Neural progenitor cell (in vitro differentiated cells): ENCODE results near the gene PCSK5. TPM values are rescaled to one million over a fixed set of nuclear protein-coding genes. Genes with fewer than 3 reads are reported as not detected.

Experiments used
- DNase-seq: peaks from one replicate; pipeline ENCODE4 v3.0.0-alpha.2; 2016; ENCODE audit warnings: low spot score
- H2AFZ ChIP-seq: fragments of 200-600 bp; sonication (generic); replicated peaks from 2 replicates; pipeline ENCODE4 v1.6.1; 2016; ENCODE audit warnings: antibody characterized with exemption
- H3F3A ChIP-seq: fragments of 200-600 bp; sonication (generic); 2 replicates; pipeline ENCODE4 v1.6.1; 2016; ENCODE audit warnings: antibody characterized with exemption, low read depth
- H3K27ac ChIP-seq: fragments of 200-600 bp; sonication (generic); 2 replicates; pipeline ENCODE4 v1.5.1; 2016; ENCODE audit warnings: mild to moderate bottlenecking
- H3K27me3 ChIP-seq: fragments of 200-600 bp; sonication (generic); 2 replicates; pipeline ENCODE4 v1.6.1; 2016; ENCODE audit warnings: mild to moderate bottlenecking, moderate library complexity
- H3K36me3 ChIP-seq: fragments of 200-600 bp; sonication (generic); 2 replicates; pipeline ENCODE4 v1.5.1; 2016
- H3K4me1 ChIP-seq: fragments of 200-600 bp; sonication (generic); 2 replicates; pipeline ENCODE4 v1.6.1; 2016; ENCODE audit warnings: mixed run types
- H3K4me2 ChIP-seq: fragments of 200-600 bp; sonication (generic); 2 replicates; pipeline ENCODE4 v1.6.1; 2016
- H3K4me3 ChIP-seq: fragments of 200-600 bp; sonication (generic); 2 replicates; pipeline ENCODE4 v1.5.1; 2016
- H3K79me2 ChIP-seq: fragments of 200-600 bp; sonication (generic); 2 replicates; pipeline ENCODE4 v1.6.1; 2016; ENCODE audit warnings: low read depth
- H3K9ac ChIP-seq: fragments of 200-600 bp; sonication (generic); 2 replicates; pipeline ENCODE4 v1.6.1; 2016
- H3K9me3 ChIP-seq: fragments of 200-600 bp; sonication (generic); 2 replicates; pipeline ENCODE4 v1.5.1; 2016; ENCODE audit warnings: low read depth
- H4K20me1 ChIP-seq: fragments of 200-600 bp; sonication (generic); 2 replicates; pipeline ENCODE4 v1.6.1; 2016; ENCODE audit warnings: low read depth
- H3K27ac Mint-ChIP-seq: 3 replicates; pipeline ENCODE4 v1.8.0; 2021; ENCODE audit warnings: mixed read lengths
- H3K27me3 Mint-ChIP-seq: 2 replicates; pipeline ENCODE4 v1.8.0; 2022; ENCODE audit warnings: low read depth, mild to moderate bottlenecking, inconsistent platforms, moderate library complexity, mixed read lengths; ENCODE audit not compliant: insufficient read depth
- H3K36me3 Mint-ChIP-seq: 3 replicates; pipeline ENCODE4 v1.8.0; 2021; ENCODE audit warnings: mixed read lengths
- H3K4me1 Mint-ChIP-seq: 3 replicates; pipeline ENCODE4 v1.8.0; 2021; ENCODE audit warnings: mixed read lengths
- H3K4me3 Mint-ChIP-seq: 3 replicates; pipeline ENCODE4 v1.8.0; 2021; ENCODE audit warnings: mild to moderate bottlenecking, moderate library complexity, mixed read lengths
- H3K9me3 Mint-ChIP-seq: 3 replicates; pipeline ENCODE4 v1.8.0; 2020; ENCODE audit warnings: mixed read lengths
- EZH2 ChIP-seq: fragments of 200-600 bp; sonication (generic); IDR thresholded peaks from 2 replicates; pipeline ENCODE4 v1.6.1; 2017; ENCODE audit warnings: antibody characterized with exemption, mild to moderate bottlenecking, moderate library complexity
- EZH2phosphoT487 ChIP-seq: fragments of 200-600 bp; sonication (generic); IDR thresholded peaks from 2 replicates; pipeline ENCODE4 v1.6.1; 2017; ENCODE audit warnings: antibody characterized with exemption
- total RNA-seq: library from RNA; depleted of rRNA; stranded (reverse); fragments of >200 nt; gene quantifications from 2 replicates; pipeline ENCODE4 v1.2.3, GENCODE V29; 2015; ENCODE audit warnings: low replicate concordance
- TF ChIP-seq, protein P1 (sequence below): fragments of 200-600 bp; sonication (generic); IDR thresholded peaks from 2 replicates; pipeline ENCODE4 v1.5.1; 2017; ENCODE audit warnings: antibody characterized with exemption, mild to moderate bottlenecking

PCSK5 gene
- total RNA-seq, 1 donor from 2014 or later = 23.4 TPM

DNA sequence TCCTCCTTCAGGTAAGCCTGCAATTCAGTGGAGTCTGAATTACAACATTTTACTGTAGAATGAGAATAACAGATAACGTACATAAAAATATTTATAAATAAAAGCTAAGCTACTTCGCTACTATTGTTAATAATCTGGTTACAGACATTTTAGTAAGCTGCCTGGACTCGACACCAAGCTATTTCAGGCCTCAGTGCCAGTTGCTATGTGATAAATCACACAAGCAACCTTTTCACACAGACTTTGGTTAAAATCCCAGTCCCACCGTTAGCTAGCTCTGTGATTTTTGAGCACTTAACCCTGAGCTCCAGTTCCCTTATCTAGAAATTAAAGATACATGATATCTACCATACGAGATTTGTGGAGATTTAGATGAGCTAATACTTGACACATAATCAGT lies 403.8 kb downstream of the PCSK5 start:
- Histone ChIP-seq H3K4me1 (peaks cover 34% of the 10 kb centered on the region), H3K36me3 (no peaks in the 10 kb centered on the region), H3K27me3 (no peaks in the 10 kb centered on the region), H3F3A (peaks cover 4% of the 10 kb centered on the region), H3K79me2 (no peaks in the 10 kb centered on the region), H3K4me3 (no peak overlapping the region), H3K9me3 (no peaks in the 10 kb centered on the region), H4K20me1 (no peaks in the 10 kb centered on the region), H2AFZ (no peak overlapping the region), H3K9ac (no peak overlapping the region), H3K27ac (no peak overlapping the region), H3K4me2 (no peak overlapping the region)
- Mint-ChIP-seq H3K27me3 (peaks cover 6% of the 10 kb centered on the region), H3K4me1 (peaks cover 9% of the 10 kb centered on the region), H3K4me3 (no peak overlapping the region), H3K36me3 (no peaks in the 10 kb centered on the region), H3K9me3 (peaks cover 4% of the 10 kb centered on the region), H3K27ac (no peak overlapping the region)
- no peak for DNase-seq
- TF ChIP-seq EZH2phosphoT487 = no peak
- TF ChIP-seq EZH2 = no peak
- TF ChIP-seq, protein P1, sequence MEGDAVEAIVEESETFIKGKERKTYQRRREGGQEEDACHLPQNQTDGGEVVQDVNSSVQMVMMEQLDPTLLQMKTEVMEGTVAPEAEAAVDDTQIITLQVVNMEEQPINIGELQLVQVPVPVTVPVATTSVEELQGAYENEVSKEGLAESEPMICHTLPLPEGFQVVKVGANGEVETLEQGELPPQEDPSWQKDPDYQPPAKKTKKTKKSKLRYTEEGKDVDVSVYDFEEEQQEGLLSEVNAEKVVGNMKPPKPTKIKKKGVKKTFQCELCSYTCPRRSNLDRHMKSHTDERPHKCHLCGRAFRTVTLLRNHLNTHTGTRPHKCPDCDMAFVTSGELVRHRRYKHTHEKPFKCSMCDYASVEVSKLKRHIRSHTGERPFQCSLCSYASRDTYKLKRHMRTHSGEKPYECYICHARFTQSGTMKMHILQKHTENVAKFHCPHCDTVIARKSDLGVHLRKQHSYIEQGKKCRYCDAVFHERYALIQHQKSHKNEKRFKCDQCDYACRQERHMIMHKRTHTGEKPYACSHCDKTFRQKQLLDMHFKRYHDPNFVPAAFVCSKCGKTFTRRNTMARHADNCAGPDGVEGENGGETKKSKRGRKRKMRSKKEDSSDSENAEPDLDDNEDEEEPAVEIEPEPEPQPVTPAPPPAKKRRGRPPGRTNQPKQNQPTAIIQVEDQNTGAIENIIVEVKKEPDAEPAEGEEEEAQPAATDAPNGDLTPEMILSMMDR = no peak

DNA sequence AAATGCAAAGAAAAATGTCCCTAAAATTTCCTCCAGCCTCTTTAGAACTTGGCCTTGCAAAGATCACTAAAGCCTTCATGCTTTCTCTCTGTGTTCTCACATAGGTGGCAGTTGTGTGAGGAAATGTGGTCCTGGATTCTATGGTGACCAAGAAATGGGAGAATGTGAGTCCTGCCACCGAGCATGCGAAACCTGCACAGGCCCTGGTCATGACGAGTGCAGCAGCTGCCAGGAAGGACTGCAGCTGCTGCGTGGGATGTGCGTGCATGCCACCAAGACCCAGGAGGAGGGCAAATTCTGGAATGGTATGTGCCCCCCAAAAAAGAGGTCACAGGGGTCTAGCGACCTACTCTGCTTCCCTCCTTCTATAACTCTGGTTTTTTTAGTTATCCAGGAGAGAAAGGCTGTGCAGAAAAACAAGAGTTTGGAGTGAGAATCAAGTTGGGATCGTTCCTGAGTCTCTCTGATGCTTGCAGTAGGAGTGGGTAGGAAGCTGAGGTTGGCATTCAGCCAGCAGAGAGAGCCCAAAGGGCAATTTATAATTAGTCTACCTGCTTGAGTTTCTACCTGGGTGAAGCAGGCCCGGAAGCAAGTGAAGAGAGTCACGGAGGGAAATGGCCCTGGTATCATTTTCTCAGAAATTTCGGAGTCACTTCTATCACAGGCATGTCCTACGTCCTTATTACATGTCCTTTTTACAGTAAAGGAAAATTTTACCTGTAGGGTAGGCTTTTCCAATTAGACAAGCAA lies 406.3 kb downstream of the PCSK5 start:
- H2AFZ ChIP-seq = peak overlapping the region; percentile 40
- no peak overlapping the region for H3K4me2 ChIP-seq

DNA sequence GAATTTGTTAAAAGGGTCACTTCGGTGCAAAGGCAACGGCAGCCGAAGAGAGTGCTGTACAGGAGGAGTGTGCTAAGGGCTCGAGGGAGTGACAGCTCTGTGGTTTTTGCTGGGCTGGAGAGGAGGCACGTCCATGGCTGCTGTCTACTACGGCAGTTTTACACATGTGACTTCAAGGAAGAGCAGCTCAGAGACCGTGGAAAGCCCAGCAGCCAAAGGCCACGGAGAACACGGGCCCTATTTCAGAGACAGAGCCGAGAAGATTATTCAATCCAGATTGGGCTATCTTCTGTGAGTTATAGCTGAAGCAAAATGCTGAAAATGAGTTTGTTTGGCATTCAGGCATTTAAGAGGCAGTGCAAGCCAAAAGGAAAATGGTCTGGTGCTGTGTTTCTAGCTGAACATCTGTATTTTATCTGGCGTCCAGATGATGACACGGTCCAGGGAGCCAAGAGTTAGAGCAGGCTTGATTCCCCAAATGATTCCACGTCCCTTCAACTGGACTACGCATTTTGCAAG lies 407.3 kb downstream of the PCSK5 start:
- peaks cover 6% of the 10 kb centered on the region for H3K4me1 Mint-ChIP-seq
- no peak for TF ChIP-seq EZH2phosphoT487
- TF ChIP-seq, protein P1 = no peak
- no peak for TF ChIP-seq EZH2
- peaks cover 4% of the 10 kb centered on the region for H3F3A ChIP-seq
- no peaks in the 10 kb centered on the region for H3K9me3 ChIP-seq
- H3K4me2 ChIP-seq = peak overlapping the region; percentile 23
- H4K20me1 ChIP-seq = no peaks in the 10 kb centered on the region
- H3K4me1 ChIP-seq = peaks cover 36% of the 10 kb centered on the region
- no peaks in the 10 kb centered on the region for H3K27me3 ChIP-seq
- H3K27ac ChIP-seq = no peak overlapping the region
- H3K36me3 ChIP-seq = no peaks in the 10 kb centered on the region
- peak overlapping the region; percentile 40 for H2AFZ ChIP-seq
- H3K4me3 ChIP-seq = no peak overlapping the region
- no peak overlapping the region for H3K9ac ChIP-seq
- H3K4me3 Mint-ChIP-seq = no peak overlapping the region
- H3K27me3 Mint-ChIP-seq = peaks cover 4% of the 10 kb centered on the region
- H3K79me2 ChIP-seq = no peaks in the 10 kb centered on the region
- H3K36me3 Mint-ChIP-seq = no peaks in the 10 kb centered on the region
- no peak for DNase-seq
- peak overlapping the region; percentile 15 for H3K27ac Mint-ChIP-seq
- no peaks in the 10 kb centered on the region for H3K9me3 Mint-ChIP-seq

More for the DNA sequence above, 406.3 kb downstream of the PCSK5 start:
- Mint-ChIP-seq H3K4me3 (no peak overlapping the region), H3K27me3 (peaks cover 4% of the 10 kb centered on the region), H3K36me3 (no peaks in the 10 kb centered on the region), H3K27ac (no peak overlapping the region), H3K4me1 (peaks cover 6% of the 10 kb centered on the region), H3K9me3 (peaks cover 3% of the 10 kb centered on the region)
- H3F3A ChIP-seq = peaks cover 4% of the 10 kb centered on the region
- no peak overlapping the region for H3K27ac ChIP-seq
- DNase-seq = no peak
- H3K9me3 ChIP-seq = no peaks in the 10 kb centered on the region
- TF ChIP-seq, protein P1 = no peak
- no peaks in the 10 kb centered on the region for H3K79me2 ChIP-seq
- no peak overlapping the region for H3K4me3 ChIP-seq
- H3K9ac ChIP-seq = no peak overlapping the region
- peaks cover 28% of the 10 kb centered on the region for H3K4me1 ChIP-seq
- no peaks in the 10 kb centered on the region for H3K36me3 ChIP-seq
- no peaks in the 10 kb centered on the region for H3K27me3 ChIP-seq
- no peaks in the 10 kb centered on the region for H4K20me1 ChIP-seq
